ENCODE measurements around the gene MTA2.
"Not testable (repeated sequence)": the region's sequence is repeated elsewhere in the genome, so short reads cannot be mapped to it uniquely, and the experiment has no call there.

MTA2 gene

DNA sequence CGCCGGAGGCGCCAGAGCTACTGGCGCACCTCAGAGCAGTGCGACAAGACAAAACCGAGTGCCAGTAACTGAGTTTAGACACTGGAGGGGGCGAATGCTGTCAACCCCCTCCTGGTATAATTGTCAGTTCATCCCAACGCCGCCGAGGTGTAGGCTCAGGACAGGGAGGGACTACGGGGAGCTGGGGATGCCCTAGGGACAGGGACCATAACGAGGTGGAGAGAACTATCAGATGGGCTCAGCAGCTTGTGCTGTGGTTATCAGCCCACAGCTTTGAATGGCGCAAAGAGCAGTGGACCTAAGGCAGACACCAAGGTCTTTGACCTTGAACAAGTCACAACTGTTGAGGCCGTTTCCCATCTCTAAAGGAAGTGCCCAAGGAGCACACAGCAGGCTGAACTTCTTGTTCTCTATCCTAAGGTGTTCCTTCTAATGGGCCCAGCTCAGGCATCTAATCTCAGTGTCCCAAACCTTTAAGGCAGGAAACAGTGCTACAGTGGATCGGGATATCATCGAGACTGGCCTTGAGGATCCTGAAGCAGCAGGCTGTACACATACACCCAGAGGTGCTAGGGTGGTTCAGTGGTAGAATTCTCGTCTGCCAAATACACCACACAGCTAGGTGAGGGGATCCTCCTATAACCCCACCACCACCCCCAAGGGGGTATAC lies 9.4 kb downstream of the MTA2 start:
- DNase-seq = no peak

DNA sequence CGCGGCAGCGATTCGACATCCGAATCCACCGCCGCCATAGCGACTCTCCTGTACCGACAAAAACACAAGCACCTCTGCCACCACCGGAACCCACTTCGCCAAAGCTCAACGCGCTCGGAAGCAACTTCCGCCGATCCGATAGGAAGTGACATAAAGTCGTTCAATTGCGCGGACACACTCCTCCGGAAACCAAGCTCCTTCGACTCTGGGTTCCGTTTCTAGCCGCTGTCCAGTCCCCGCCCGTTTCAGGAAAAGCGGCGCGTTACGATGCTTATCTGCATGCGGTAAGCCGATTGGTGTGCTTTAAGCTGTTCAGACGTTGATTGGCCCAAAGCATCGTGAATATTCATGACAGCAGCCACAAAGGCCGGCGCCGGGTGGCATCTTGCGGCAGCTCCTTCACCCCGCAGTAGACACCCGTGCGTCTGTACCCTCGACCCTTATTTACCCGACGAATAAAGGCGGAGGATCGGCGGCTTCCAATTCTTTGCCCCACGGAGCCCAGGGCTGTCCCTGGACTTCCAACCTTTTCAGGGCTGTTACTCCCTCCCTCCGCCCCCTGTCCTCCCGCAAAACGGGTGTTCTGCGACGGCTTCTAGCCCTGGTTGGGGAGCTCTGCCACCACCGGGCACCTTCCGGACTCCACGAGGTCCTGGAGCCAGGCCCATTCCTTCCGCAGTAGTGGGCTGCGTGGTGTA lies 10.1 kb downstream of the MTA2 start, which contains the start of gene TUT1:
TSS of gene TUT1 (minus strand) at position 76 of the 698 bp plus-strand sequence. CDS start at position 38, 38 bp downstream.
- peak; percentile 98 for DNase-seq

DNA sequence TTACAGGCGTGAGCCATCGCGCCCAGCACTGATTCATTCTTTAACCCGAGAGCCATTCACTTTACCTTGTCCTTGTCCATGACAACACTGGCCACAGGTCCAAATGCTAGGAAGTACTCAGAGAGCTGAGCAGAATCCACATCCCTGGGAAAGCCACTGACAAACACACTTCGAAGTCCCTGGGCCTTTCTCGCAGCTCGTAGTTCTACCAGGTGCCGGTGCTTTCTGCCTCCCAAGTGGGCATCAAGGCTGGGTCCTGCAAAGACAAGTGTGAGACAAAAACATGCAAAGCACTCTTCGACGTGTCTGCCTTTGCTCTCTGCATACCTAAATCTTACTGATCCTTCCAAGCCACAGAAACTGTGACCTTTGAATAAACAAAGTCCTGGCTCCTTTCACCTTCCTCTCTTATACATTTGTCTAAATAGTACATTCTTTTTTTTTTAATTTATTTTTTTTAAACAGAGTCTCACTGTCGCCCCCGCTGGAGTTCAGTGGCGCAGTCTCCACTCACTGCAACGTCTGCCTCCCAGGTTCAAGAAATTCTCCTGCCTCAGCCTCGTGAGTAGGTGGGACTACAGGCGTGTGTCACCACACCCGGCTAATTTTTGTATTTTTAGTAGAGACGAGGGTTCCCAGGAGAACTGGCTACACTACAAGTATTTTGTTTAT lies 12.6 kb downstream of the MTA2 start:
- no peak for DNase-seq

DNA sequence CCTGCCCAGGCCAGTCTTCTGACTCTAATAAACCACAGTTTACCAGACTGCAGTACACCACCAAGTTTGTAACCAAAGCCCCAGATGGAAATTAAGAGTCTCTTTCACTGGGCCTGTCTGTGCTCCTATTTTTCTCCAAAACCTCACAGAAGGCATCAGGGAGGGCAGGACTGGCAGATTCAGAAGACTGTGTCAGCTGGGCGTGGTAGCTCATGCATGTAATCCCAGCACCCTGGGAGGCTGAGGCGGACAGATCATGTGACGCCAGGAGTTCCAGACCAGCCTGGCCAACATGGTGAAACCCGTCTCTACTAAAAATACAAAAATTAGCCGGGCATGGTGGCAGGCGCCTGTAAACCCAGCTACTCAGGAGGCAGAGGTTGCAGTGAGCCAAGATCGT lies 16.3 kb downstream of the MTA2 start:
- DNase-seq = not testable (repeated sequence)

DNA sequence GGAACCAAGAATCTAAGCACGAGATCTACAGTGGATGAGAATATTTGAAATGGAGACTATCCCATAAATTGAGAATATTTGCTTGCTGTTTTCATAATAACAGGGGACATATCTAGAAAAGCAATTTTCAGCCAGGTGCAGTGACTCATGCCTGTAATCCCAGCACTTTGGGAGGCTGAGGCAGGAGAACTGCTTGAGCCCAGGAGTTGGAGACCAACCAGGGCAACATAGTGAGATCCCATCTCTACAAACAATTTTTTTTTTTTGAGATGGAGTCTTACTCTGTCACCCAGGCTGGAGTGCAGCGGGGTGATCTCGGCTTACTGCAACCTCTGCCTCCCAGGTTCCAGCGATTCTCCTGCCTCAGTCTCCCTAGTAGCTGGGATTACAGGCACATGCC lies 19.9 kb downstream of the MTA2 start:
- DNase-seq = not testable (repeated sequence)

DNA sequence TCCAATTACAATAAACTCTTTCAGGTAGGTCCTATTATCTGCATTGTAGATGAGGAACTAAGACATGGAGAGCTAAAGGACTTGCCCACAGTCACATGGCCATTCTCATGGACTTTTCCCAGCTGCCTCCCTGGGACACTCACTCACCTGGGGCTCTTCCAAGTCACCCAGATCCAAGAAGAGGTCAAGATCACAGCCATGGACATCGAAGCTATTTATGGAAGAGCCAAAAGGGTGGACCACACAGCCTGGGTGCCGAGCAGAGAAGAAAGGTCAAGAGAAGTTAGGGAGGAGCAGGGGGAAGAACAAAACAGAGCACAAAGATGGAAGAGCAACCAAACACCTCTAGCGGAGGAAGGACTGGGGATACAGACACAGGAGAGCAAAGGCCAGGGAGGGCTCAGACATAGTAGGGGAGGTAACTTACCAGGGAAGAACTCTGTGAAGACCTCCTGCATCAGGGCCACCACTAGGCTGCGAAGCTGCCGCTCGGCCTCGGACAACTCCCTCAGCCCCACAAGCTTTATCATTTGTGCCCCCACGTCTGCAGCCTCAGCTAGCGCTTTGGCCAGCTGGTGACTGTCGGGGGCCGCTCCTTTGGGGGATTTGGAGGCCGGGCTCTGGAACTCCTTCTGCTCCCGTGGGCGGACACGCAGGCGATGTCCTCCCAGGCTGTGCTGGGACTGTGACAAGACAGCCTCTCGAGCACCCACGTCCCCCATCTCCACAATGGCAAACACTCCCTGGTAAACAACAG lies 20.5 kb downstream of the MTA2 start:
- no peak for DNase-seq

DNA sequence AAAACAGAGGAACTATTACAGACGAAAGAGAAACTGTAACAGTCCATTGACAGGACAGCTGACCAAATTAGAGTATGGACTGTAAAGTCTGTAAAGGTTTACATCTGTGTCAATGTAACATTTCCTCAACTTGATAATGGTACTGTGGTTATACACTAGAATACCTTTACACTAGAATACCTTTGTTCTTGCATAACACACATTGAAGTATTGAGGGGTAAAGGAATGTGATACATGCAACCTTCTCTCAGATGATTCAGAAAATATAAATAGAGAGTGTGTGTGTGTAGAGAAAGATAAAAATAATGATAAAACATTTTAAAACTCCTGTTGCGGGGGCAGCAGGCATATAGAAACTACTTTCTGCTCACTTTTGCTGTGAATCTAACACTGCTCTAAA lies 22.4 kb downstream of the MTA2 start:
- no peak for DNase-seq

DNA sequence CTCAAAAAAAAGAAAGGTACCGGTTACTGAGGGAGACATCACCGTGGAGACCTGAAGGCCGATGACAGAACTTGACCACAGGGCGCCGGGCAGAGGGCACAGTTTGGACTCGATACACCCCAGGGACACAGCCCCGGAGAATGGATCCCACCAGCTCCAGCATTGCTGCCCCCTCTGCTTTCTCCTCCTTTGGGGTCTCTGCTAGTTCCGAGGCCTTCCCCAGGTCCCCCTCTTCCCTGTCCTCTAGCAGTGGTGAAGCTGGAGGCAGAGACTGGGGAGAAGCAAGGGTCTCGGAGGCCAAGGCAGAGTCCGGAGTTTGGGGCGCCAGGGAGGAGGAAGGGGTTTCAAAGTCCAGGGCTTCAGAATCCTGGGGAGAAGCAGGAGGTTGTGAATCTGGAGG lies 23.1 kb downstream of the MTA2 start:
- no peak for DNase-seq

DNA sequence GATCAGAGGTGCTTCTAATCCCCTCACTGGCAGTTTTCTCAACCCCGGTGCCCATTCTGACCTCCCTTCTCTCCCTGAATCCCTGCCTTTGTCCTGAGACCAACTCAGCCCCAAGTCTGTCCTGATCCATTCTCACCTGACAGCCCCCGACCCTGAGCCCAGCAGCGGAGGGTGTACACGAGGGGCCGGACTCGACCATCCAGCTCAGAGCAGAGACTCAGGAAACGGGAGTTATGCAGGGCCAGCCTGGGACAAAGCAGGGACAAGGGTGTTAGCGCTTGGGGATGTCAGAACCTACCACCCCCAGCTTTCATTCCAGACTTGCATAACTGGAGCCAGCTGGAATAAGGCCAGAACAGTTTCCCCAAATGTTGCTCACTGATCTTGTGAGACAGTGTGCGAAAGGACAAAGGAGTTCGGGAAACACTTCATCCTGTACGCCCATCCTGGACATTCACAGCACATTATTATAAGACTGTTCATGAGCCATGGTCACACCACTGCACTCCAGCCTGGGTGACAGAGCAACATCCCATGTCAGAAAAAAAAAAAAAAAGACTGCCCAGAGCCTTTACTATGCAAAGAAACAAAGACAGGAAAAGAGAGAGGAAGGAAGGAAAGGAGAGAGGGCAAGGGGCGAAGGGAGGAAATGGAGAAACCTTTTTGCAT lies 24.5 kb downstream of the MTA2 start:
- DNase-seq = no peak

DNA sequence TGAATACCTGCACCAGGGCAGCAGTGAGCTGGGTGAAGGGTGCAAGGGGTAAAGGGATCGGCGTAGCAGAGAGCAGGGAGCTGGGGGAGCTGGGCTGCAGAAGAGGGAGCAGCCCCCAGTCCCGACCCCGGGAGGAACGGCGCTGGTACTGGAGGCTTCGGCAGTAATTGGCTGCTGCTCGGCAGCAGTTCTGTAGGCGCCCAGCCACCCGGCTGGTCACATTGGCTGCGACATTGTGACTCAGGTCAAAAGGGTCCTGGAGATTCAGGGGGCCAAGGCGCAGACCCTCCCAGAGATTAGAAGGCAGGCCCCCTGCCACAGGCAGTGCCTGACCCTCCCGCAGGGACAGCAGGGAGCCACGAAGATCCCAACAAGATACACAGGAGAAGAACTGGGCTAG lies 25.8 kb downstream of the MTA2 start:
- no peak for DNase-seq

DNA sequence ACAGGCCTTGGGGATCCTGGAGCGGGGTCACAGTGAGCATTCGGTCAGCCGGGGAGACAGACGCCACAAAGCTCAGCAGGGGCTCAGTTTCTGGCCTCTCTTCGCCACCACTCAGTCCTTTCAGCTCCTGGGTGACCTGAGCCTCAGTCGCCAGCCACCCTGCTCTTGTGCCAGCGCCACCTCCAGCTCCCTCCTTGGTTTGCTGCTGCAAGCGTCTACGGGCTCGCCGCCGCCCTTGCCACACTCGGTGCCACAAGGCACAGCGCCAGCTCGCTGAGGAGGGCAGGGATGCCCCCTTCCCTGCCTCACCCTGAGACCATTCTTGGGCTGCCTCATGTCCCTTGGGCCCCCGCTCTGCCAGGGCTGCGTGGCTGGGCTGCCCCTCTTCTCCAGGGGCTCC lies 26.5 kb downstream of the MTA2 start:
- peak; percentile 8 to 33 for DNase-seq

DNA sequence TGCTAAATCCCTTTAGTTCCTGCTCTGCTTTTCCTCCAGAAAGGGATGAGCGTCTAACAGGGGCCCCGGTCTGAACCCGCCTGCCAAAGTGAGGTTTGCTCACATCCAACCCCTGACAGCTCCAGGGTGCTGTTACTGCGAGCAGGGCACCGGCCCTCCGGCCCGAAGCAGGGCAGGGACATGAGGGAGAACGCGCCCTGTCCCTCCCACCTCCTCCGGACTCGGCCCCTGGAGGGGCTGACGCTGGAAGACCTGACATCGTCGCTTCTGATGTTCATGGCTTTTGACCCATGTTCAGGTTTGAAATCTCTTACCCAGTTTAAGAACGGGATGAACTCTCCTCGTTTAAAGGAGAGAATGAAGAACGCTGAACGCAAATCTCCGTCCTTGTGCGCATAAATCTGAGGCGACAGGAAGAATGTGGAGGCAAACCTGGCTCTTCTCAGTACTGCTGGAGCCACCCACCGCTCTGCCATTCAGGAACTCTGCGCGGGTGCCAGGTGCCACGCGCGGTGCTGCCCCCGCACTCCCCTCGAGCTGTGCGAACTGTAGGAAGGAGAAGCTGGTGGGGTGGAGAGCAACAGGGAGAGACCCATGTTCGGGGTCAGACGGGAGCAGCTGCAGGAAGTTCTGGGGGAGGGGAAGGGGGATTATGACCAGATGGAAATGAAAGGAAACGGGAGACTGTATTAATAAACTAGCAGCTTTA lies 27.1 kb downstream of the MTA2 start:
- no peak for DNase-seq

DNA sequence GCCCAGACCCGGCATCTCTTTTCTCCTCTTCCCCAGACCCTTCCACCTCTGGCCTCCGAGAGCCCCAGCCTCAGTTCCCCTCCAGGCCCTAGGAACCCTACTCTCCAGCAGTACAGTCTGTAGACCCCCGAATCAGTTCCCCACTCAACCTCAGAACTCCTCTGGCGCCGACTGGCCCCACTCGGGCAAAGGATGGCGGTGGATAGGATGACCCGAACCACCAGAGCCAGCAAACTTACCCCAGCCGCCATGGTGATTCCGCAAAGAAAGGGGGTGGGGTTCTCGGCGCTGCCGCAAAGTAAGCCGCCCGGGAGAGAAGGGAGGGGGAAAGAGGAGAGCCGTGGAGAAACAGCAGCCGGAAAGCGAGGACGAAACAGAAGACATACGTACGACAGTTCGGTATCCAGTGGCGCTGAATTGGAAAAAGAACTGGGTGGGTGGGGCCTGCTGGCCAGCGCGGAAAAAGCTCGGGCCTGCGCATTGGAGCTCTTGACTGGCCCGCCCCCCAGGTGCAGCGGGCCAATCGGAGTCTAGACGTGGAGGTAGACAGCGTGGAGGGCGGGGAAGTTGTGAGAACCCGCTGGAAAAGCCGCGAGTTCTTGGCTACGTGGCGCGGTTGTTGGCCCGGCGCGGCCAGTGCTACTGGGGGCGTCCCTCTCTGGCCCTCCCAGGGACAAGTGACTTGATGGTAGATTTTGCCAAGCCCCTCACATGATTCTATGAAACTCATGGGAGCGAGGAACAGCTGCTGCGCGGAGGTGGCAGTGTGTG lies 27.9 kb downstream of the MTA2 start, which contains the start of gene EEF1G:
TSS of gene EEF1G (minus strand) at position 300 of the 771 bp plus-strand sequence. CDS start at position 251, 49 bp downstream.
- DNase-seq = peak; percentile 99

DNA sequence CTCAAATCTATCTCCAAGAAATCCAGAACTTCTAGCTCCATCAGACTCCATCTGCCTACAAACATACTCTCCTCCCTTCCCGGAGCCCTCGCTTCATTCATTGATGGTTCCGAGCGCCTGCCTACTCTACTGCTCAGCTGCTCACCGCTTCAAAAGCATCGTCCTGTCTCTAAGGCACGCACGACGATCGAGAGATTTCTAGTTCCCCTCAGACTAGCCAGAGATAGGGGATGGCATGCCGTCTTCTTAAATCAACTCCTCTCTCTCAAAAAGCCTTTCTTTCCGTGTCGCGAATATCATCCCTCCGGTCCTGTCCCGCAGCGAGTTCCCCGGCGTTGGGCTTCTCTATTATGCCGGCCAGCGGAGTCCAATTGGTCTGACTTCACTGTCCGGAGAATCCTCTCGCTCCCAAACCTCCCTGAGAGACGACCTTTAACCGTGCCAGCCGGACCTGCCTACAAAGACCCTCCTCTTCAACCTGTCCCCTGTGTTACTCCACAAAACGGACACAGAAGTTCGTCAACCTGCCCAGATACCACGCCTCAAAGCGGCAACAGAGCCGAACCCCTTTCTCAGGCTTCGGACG lies 28.6 kb downstream of the MTA2 start:
- no peak for DNase-seq

DNA sequence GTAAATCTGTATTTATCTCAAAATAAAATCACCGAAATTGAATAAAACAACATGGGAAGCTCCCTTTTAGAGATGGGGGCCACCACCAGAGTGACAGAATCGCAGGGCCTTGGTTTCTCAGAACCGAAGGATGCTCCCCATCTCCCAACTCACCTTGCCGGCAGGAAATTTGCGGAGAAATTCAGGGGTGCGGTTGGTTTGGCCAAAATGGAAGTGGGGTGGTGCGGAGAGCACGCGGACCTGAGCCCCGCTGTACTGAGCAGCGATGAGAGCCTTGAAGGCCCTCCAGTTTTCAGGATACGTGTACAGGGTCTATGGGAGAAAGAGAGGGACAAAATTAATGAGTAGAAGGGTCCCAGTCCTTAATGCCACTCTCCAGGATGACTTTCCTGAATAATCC lies 29.2 kb downstream of the MTA2 start:
- DNase-seq = no peak

DNA sequence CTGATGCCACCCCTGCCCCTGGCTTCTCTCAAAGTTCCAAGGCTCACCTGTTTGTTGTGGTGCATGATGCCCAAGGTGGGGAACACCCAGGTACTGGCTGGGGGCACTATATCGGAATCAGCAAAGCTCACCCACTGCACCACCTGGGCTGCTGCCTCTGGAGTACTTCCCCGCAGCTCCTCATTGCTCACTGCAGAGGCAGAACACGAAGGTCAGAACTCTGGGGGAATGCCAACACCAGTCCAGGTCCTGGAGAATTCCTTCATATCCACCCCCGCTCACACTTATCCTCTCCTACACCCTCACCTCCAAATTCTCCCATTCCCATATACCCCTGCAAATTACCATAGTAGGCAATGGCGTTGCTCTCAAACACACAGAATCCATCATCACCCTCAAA lies 30.2 kb downstream of the MTA2 start:
- DNase-seq = not testable (repeated sequence)

DNA sequence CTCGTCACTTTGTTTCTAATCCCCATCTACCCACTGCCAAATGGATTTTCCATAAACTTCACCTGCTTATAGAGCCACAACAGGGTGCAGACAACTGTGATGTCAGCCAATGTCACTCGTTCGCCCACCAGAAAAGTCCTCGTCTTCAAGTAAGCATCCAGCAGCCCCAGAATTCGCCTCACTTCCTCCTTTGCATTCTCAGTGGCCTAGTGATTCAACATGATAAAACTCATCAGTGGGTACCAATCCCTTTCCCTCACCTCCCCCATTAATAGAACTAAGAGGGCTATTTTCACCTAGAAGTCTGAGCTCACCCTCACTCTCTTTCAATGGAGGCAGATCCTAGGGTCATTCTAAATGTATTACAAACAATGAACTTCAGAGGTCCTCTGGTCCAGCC lies 30.8 kb downstream of the MTA2 start:
- DNase-seq = not testable (repeated sequence)

DNA sequence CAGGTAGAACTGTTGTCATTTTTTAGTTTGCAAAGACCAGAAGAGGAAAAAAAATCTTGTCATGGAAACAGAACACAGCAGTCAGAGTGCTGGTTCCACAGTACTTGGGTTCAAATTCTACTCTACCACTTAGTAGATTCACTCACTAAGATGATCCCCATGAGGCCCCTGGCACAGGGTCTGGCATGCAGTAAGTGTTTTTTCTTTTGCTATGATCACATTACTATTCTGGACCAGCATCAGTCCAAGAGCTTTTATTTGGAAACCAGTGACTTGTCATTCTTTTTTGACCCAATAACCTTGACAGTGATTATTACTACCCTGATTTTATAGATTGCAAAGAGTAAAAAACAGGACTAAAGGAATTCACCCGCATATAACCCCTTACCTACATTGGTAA lies 32.1 kb downstream of the MTA2 start:
- DNase-seq = no peak

DNA sequence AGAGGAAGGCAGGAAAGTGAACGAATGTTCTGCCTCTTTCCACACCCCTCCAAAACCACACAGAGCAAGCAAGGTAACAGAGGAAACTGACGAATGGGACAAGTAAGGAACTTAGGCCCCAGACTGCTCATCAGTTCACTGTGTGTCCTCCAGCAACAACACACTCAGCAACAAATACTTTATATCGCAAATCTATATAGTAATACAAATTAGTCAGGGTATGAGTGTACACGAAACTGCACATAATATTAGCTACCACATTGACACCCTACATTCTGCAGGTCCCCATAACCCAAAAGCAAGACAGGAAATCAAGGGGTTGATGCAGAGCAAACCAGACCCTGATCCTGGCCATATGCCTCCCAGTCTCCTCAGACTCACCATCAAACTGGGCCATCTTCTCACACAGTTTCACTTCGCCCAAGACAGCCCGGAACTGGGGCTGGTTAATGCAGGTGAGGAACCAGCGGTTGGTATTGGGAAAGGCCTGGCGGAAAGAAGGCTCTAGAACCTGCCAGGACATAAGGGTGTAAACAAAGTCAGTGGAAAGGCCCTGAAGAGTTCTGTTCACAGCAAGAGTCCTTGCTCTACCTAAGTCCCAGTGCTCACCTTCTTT lies 34.5 kb downstream of the MTA2 start:
- no peak for DNase-seq

DNA sequence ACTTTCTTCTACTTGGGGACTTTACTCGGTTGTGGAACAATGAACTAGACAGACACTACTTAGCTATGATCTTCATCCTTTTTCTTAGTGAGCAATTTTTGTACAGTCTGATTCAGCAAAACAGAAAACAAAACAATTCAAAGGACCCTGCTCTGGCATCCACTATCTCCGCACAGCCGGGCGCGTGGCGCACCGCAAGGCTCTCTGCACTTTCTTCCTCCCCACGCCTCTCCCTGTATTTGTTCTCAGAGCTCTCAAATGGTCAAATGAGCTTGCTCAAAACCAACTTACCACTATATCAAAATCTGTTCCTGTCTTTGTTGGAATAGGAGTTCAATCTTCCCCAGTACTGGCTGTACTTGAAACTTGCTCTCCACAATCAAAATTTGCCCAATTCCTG lies 35.4 kb downstream of the MTA2 start:
- no peak for DNase-seq
